ENCODE data around the gene TRMT61A.

TRMT61A gene

DNA sequence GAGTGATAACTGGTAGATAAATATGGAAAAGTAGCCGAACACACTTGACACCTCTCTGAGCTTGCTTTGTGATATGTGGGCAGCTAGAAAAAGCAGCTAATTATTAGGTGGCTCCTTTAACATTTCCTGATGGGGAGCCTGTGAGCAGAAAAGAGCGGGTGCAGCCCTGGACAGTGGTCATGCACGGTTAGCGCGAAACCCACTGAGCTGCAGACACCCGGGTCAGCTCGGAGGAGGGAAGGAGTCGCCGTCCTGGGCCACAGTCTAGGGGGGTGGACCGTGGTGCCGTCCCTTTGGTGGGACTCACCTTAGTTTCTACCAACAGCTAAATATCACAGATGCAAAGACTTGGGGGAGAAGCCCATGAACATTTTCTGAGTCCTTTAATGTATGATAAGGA lies 40.4 kb downstream of the TRMT61A start:
- FAIRE-seq: no peak

DNA sequence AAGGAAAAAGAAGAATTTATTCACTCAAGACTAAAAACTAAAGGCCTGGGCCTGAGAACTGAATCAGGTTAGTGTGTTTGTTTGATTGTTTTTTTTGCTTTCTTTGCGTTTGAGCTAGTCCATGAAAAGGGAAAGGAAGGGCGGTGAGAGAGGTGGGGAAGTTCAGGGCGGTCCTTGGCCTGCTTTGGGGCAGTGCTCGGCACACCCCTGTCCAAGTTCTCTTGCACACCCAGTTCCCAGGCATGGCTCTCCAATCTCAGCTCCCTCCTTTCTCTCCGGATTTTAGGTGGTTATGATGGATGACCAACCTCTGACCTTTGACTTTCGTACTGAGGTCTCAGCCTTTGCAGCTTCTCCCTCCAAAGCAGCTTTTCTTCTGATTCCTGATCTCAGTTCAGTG lies 45.1 kb downstream of the TRMT61A start:
- FAIRE-seq: no peak

GRCh38 chr14:103574707-103575285 lies 45.8 kb downstream of the TRMT61A start:
- no peak for FAIRE-seq

DNA sequence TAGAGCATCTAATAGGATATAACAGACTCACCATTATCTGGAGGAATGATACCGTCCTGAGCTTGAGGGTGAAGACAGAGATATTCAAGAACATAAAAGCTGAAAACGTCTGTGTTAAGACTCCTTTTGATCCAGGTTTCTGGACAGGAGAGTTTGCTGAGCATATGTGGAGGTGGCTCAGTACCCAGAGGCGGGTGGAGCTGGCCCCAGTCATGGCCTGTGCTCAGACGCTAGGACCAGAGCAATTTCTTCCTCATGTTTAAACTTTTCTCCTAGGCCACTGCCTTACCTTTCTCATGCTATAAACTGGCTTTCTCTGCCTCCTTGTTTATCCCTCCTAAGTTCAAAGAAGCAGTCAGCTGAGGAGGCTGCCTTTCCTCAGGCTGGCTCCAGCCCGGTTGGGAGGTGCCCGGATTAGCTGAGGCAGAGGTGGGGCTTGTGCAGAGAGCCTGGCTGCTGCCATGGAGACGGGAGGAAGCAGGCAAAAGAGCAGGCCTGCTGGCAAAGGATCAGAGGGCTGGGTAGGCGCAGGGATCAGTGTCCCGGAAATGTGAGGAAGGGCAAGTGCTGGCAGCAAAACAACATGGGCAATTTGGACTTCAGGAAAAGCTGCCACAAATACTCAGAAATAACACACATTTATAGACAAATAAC lies 47.5 kb downstream of the TRMT61A start:
- no peak for FAIRE-seq

DNA sequence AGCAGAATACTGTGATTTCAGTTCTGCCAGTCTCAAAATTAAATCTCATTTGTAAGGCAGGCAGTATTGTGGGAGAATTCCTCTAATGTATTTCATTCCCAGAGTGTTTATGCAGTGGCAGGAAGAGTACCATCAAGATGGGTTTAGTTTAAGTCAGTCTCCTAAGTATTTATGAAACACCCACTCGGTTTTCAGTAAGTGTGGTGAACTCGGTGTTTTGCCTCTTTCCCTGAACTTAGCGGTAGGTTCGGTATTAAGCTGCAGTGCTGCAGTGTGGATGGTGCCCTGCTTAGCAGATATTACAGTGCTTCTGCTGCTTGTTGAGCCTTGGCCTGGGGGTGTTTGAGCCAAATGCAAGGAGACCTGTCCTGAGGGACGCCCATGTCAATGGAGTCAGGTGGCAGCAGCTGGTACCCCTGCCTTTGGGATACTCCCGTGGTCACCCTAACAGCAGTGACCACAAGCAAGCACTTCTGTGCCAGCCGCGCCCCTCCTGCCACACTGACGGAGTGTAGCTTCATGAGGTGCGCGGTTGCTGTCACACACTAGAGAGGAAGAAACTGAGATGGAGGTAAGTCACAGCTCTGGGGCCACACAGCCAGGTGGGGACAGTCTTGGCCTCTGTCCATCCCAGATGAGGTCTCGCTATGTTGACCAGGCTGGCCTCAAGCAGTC lies 49.5 kb downstream of the TRMT61A start:
- no peak for FAIRE-seq

DNA sequence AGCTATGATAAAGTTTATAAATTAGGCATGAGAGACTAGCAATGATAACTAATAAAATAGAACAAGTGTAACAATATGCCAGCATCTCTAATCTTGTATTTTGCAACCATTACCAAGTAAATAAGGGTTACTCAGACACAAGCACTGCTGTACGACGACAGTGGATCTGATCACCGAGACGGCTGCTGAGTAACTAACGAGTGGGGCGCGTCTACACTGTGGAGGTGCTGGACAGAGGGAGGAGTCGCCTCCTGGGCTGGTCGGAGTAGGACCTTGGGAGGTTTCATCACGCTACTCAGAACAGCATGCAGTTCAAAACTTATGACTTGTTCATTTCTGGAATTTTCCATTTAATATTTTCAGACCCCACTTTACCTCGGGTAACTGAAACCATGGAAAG lies 52.2 kb downstream of the TRMT61A start:
- FAIRE-seq: no peak

GRCh38 chr14:103581954-103582703 lies 53.1 kb downstream of the TRMT61A start:
- FAIRE-seq: no peak

DNA sequence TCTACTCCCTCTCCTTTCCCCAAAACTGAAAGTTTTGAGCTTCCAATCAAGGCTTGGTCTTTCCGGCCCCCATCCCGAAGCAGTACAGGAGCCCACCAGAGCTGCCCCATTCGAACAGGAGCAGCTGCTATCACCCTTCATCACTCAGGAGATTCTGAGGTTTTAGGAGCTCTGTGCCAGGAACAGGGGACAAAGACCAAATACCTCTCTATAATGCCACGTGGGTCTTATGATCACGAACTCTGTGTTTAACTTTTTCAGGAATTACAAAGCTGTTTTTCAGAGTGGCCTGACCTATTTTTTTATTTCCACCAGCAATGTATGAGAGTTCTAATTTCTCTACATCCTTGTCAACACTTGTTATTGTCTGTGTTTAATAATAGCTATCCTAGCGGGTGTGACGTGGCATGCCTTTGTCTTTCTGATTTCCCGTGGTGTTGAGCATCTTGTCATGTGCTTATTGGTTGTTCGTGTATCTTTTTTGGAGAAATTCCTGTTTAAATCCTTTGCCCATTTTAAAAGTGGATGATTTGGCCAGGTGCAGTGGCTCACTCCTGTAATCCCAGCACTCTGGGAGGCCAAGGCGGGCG lies 55.4 kb downstream of the TRMT61A start:
- FAIRE-seq: no peak

Measured in A204.1 (cell line).